BE2C (cell line): Measurements from ENCODE around the gene FKBP9.

Source experiments
- DNase-seq: peaks from one replicate; pipeline ENCODE4 v3.0.0-alpha.2; 2020
- H3K27me3 ChIP-seq: fragments of 250-450 bp; sonication (Bioruptor Pico); 2 replicates; pipeline ENCODE4 v1.5.1; 2020; ENCODE audit warnings: mild to moderate bottlenecking
- H3K36me3 ChIP-seq: fragments of 250-450 bp; sonication (Bioruptor Pico); 2 replicates; pipeline ENCODE4 v1.5.1; 2020; ENCODE audit warnings: mild to moderate bottlenecking
- H3K4me1 ChIP-seq: fragments of 250-450 bp; sonication (Bioruptor Pico); 2 replicates; pipeline ENCODE4 v1.5.1; 2020
- H3K4me3 ChIP-seq: 2 replicates; pipeline ENCODE4 v1.5.1; 2011; ENCODE audit warnings: low read depth, low read length
- H3K9me3 ChIP-seq: fragments of 250-450 bp; sonication (Bioruptor Pico); 2 replicates; pipeline ENCODE4 v1.5.1; 2020
- TF ChIP-seq, protein P1 (sequence below): IDR thresholded peaks from 2 replicates; pipeline ENCODE4 v1.5.1; 2012; ENCODE audit warnings: mild to moderate bottlenecking, low read depth, low read length

Gene FKBP9

DNA sequence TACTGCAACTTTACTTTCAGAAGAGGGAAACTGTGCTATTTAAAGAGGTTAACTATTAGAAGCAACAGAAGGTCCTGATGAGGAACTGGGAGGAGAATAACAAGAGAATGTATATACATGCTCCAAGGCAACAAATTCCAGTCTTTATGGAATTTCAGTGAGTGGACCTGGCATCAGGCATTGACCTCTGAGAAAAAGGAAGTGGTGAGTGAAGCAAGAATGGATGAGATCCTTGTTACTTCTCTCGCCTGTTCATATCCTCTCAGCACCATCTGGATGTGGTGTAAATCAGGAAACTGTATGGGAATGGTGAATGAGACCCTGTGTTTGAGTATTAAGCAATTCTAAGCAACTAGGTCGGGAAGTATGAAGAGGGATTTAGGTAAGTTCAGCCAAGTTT, 35.3 kb upstream of the FKBP9 start:
- no peak for DNase-seq
- TF ChIP-seq, protein P1, sequence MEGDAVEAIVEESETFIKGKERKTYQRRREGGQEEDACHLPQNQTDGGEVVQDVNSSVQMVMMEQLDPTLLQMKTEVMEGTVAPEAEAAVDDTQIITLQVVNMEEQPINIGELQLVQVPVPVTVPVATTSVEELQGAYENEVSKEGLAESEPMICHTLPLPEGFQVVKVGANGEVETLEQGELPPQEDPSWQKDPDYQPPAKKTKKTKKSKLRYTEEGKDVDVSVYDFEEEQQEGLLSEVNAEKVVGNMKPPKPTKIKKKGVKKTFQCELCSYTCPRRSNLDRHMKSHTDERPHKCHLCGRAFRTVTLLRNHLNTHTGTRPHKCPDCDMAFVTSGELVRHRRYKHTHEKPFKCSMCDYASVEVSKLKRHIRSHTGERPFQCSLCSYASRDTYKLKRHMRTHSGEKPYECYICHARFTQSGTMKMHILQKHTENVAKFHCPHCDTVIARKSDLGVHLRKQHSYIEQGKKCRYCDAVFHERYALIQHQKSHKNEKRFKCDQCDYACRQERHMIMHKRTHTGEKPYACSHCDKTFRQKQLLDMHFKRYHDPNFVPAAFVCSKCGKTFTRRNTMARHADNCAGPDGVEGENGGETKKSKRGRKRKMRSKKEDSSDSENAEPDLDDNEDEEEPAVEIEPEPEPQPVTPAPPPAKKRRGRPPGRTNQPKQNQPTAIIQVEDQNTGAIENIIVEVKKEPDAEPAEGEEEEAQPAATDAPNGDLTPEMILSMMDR, result no peak

DNA sequence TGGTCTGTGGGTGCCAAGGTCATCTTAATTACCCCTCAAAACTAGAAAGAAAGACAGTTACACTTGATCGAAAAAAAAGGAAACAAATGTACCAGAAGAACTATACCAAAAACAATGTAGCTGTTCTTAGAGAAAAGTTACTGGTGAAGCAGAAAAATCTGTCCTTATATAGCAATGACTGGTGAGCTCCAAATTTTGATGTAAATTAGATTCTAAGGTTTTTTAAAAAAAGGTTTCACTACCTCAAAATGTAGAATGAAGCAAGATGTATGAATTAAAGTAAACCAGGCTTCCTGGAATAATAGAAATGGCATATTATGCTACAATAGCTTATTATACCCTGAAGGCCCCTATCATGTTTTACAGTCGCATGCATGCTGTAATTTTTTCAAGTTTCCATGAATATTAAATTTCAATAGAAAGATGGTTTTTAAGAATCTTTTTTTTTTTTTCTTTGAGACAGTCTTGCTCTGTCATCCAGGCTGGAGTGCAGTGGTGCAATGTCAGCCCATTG, 28.4 kb upstream of the FKBP9 start:
- peaks cover 19% of the 10 kb centered on the region for H3K36me3 ChIP-seq
- no peaks in the 10 kb centered on the region for H3K27me3 ChIP-seq
- TF ChIP-seq, protein P1, result no peak
- H3K4me1 ChIP-seq, result no peaks in the 10 kb centered on the region
- H3K4me3 ChIP-seq, result no peak overlapping the region
- DNase-seq, result no peak
- H3K9me3 ChIP-seq, result no peaks in the 10 kb centered on the region

More for the DNA sequence above, 35.3 kb upstream of the FKBP9 start:
- no peaks in the 10 kb centered on the region for H3K27me3 ChIP-seq
- no peaks in the 10 kb centered on the region for H3K4me1 ChIP-seq
- peaks cover 23% of the 10 kb centered on the region for H3K36me3 ChIP-seq
- no peaks in the 10 kb centered on the region for H3K9me3 ChIP-seq
- H3K4me3 ChIP-seq, result no peak overlapping the region

DNA sequence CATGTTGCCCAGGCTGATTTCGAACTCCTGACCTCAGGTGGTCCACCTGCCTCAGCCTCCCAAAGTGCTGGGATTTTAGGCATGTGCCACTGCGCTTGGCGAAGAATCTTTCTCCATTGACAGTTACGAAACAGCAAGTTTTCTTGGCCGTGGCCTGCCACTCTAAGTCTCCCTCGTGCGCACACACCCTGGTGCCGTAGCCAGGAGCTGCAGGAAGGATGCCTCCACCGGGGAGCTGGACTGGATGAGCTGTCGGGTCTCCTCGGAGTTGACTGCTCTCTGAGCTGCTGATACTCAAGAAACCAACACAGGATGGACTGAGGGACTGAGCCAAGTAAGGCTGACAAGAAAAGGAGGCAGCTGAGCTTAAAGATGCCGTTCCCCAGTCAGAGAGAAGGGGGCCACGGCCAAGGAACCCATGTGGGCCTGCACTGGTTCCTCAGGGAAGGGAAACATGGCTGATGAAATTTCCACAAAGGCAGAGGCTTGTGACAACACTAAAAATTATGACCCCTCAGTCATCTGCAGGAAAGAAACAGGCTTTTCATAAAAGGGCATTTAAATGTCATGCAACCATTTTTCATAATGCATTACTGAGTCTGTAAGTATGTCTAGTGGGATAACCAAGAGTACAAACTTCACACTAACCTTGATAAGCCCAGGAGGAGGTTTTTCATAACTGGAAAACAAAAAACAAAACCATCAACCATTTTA, 27.7 kb upstream of the FKBP9 start:
- Histone ChIP-seq H3K36me3 (peaks cover 20% of the 10 kb centered on the region), H3K9me3 (no peaks in the 10 kb centered on the region)

DNA sequence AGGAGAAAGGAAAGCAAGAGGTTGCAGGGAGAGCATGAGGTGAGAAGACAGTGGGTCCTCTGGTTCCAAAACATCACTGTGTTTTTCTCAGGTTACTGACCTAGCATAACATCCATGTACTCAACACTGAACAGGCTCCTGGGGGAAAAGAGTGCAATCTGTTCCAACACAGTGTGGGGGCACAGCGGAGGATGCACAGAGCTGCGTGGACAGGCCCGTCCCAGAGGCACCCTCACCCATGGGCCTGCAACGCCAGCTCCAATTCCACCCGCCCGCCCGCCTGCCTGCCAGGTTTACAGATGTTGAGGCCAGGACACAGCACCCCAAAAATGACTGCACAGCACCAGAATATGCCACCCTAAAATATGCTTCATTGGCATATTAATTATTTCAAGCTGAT, 26.9 kb upstream of the FKBP9 start:
- Histone ChIP-seq H3K9me3 (no peaks in the 10 kb centered on the region), H3K36me3 (peaks cover 20% of the 10 kb centered on the region), H3K27me3 (no peaks in the 10 kb centered on the region), H3K4me1 (no peaks in the 10 kb centered on the region), H3K4me3 (no peak overlapping the region)
- TF ChIP-seq, protein P1, result no peak
- no peak for DNase-seq

More for the DNA sequence above, 27.7 kb upstream of the FKBP9 start:
- H3K27me3 ChIP-seq, result no peaks in the 10 kb centered on the region
- no peak for DNase-seq
- no peak overlapping the region for H3K4me3 ChIP-seq
- TF ChIP-seq, protein P1, result no peak
- H3K4me1 ChIP-seq, result no peaks in the 10 kb centered on the region

DNA sequence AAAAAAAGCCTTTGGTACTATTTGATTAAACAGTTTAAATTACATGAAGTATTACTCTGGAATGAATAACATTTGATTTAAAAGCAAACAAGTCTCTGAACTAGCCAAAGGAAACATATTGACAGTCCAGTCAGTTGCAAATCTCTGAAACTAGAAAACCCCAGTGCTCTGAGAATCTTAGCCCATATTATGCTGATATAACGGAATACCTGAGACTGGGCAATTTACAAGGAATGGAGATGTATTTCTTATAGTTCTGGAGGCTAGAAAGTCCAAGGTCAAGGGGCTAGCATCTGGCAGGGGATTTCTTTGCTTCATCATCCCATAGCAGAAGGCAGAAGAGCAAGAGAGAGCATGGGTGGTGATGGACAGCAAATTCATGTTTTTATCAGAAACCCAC, 21.7 kb upstream of the FKBP9 start:
- no peaks in the 10 kb centered on the region for H3K27me3 ChIP-seq
- DNase-seq, result no peak
- no peaks in the 10 kb centered on the region for H3K9me3 ChIP-seq
- H3K4me3 ChIP-seq, result no peak overlapping the region
- peaks cover 20% of the 10 kb centered on the region for H3K36me3 ChIP-seq
- TF ChIP-seq, protein P1, result no peak
- peaks cover 8% of the 10 kb centered on the region; the same call in 1 of the 2 replicates for H3K4me1 ChIP-seq

DNA sequence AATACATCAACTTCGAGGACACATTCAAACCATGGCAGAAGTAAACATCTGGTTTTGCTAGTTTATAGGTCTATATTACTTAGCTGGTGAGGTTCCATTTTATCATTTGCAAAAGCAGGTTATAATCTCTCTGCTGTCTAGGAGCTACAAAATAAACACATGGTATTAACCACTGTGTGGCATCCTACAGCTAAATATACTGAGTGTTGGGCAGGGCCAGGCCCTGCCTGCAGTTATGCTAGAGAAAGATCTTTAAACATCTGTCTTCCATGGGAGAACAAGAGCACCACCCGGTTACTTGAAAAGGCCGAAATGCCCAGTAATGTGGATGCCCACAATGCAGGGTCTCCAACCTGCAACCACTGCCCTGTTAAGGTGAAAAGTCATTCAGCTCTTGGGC, 20.6 kb upstream of the FKBP9 start:
- H3K36me3 ChIP-seq, result peaks cover 16% of the 10 kb centered on the region
- H3K9me3 ChIP-seq, result no peaks in the 10 kb centered on the region
- H3K27me3 ChIP-seq, result no peaks in the 10 kb centered on the region
- DNase-seq, result no peak
- H3K4me1 ChIP-seq, result peaks cover 8% of the 10 kb centered on the region; the same call in 1 of the 2 replicates
- TF ChIP-seq, protein P1, result no peak
- no peak overlapping the region for H3K4me3 ChIP-seq
